ENCODE results near the gene OLFML2A.

OLFML2A gene

DNA sequence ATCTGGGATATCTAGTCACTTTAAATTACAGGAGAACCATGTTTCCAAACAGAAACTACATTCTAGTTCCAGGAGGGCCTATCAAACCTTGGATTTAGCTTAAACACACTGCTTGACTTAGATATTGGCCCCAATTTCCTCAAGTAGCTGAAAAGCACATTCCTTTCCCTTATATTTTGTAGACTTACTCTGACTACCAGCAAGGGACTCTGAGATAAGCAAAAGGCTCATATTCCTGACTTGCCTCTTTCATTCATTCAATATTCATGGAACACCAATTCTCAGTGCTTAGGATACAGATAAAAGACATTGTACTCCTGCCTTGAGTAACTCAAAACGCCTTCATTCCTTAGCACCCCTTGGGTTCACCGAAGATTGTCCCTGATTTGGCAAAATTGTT lies 17.6 kb upstream of the OLFML2A start:
- no peak for DNase-seq (ENCODE audit: low spot score)
- TF ChIP-seq, protein P1, sequence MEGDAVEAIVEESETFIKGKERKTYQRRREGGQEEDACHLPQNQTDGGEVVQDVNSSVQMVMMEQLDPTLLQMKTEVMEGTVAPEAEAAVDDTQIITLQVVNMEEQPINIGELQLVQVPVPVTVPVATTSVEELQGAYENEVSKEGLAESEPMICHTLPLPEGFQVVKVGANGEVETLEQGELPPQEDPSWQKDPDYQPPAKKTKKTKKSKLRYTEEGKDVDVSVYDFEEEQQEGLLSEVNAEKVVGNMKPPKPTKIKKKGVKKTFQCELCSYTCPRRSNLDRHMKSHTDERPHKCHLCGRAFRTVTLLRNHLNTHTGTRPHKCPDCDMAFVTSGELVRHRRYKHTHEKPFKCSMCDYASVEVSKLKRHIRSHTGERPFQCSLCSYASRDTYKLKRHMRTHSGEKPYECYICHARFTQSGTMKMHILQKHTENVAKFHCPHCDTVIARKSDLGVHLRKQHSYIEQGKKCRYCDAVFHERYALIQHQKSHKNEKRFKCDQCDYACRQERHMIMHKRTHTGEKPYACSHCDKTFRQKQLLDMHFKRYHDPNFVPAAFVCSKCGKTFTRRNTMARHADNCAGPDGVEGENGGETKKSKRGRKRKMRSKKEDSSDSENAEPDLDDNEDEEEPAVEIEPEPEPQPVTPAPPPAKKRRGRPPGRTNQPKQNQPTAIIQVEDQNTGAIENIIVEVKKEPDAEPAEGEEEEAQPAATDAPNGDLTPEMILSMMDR (IDR thresholded peaks at IDR 0.05; ENCODE audit: poor library complexity, severe bottlenecking), result no peak
- no peaks in the 10 kb centered on the region for H3K27me3 ChIP-seq (ENCODE audit: insufficient read depth, poor library complexity, severe bottlenecking)
- ATAC-seq (ENCODE audit: low read depth), result no peak
- H3K27ac ChIP-seq (ENCODE audit: poor library complexity, severe bottlenecking), result no peak overlapping the region
- no peak overlapping the region for H3K4me3 ChIP-seq (ENCODE audit: severe bottlenecking)
- no peaks in the 10 kb centered on the region for H3K36me3 ChIP-seq (ENCODE audit: low read depth)
- peaks cover 12% of the 10 kb centered on the region for H3K4me1 ChIP-seq (ENCODE audit: insufficient read depth, poor library complexity, severe bottlenecking)
- no peaks in the 10 kb centered on the region for H3K9me3 ChIP-seq (ENCODE audit: severe bottlenecking)

DNA sequence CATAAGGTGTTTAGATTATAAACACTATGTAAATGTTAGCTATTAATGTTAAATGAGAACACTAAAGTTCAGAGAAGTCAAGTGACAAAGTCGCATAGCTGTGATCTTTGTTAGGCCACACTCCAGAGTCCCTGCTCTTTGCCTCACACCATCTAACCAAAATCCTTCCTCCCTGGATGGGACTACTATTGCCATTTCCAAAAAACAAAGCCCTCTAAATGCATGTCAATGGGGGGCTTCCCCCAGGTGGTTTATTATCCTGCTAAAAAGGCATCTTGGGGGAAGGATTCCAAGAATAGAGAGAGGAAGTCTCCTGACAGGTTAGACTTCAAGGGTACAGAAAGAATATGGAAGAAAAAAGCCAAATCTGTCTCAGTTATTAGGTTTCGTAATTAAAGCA lies 16.2 kb upstream of the OLFML2A start:
- no peak overlapping the region for H3K4me3 ChIP-seq (ENCODE audit: severe bottlenecking)
- no peaks in the 10 kb centered on the region for H3K36me3 ChIP-seq (ENCODE audit: low read depth)
- no peaks in the 10 kb centered on the region for H3K27me3 ChIP-seq (ENCODE audit: insufficient read depth, poor library complexity, severe bottlenecking)
- H3K9me3 ChIP-seq (ENCODE audit: severe bottlenecking), result no peaks in the 10 kb centered on the region
- peaks cover 12% of the 10 kb centered on the region for H3K4me1 ChIP-seq (ENCODE audit: insufficient read depth, poor library complexity, severe bottlenecking)
- DNase-seq (ENCODE audit: low spot score) (no peak), ATAC-seq (ENCODE audit: low read depth) (no peak)
- H3K27ac ChIP-seq (ENCODE audit: poor library complexity, severe bottlenecking), result no peak overlapping the region
- TF ChIP-seq, protein P1 (IDR thresholded peaks at IDR 0.05; ENCODE audit: poor library complexity, severe bottlenecking), result no peak

DNA sequence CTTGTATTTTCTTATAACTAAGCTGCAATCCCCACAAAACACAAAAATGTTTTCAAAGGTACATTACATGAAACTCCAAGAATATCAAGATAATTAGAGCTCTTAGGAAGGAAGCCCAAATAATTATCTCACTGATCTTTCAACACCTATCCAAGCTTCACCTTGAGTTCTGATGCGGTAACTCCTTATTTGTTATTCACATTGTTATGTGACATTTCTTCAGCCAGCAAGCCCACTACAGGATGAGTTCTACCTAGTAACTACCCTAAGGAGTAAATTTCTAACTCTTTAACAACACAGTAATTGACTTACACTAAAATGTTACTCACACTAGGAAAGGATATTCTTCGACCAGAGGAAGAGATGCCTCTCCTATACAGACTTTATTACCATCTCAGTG lies 15.7 kb upstream of the OLFML2A start:
- TF ChIP-seq, protein P1 (IDR thresholded peaks at IDR 0.05; ENCODE audit: poor library complexity, severe bottlenecking), result no peak
- Histone ChIP-seq H3K27me3 (ENCODE audit: insufficient read depth, poor library complexity, severe bottlenecking) (no peaks in the 10 kb centered on the region), H3K27ac (ENCODE audit: poor library complexity, severe bottlenecking) (no peak overlapping the region), H3K36me3 (ENCODE audit: low read depth) (no peaks in the 10 kb centered on the region), H3K4me3 (ENCODE audit: severe bottlenecking) (no peak overlapping the region), H3K4me1 (ENCODE audit: insufficient read depth, poor library complexity, severe bottlenecking) (peaks cover 12% of the 10 kb centered on the region), H3K9me3 (ENCODE audit: severe bottlenecking) (no peaks in the 10 kb centered on the region)
- ATAC-seq (ENCODE audit: low read depth) (no peak), DNase-seq (ENCODE audit: low spot score) (no peak)

DNA sequence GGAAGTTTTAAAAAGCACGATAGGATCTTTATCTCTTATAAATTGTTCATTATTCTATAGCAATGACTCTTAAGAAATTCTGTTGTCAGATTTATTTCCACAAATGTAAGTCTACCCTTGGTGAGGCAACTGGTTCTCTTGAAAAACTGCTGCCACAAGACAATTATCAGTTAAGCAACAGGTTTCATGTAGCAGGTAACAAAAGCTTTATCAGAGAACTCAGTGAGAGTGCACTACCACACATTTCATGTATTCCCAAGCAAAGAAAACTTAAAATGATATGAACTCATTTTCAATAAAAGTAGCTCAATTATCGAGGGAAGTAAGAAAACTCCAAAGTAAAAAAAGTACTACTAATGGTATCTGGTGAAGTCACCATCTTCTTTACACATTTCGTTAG lies 15.2 kb upstream of the OLFML2A start:
- Histone ChIP-seq H3K4me3 (ENCODE audit: severe bottlenecking) (no peak overlapping the region), H3K27ac (ENCODE audit: poor library complexity, severe bottlenecking) (no peak overlapping the region), H3K4me1 (ENCODE audit: insufficient read depth, poor library complexity, severe bottlenecking) (peaks cover 12% of the 10 kb centered on the region), H3K27me3 (ENCODE audit: insufficient read depth, poor library complexity, severe bottlenecking) (no peaks in the 10 kb centered on the region), H3K36me3 (ENCODE audit: low read depth) (no peaks in the 10 kb centered on the region), H3K9me3 (ENCODE audit: severe bottlenecking) (no peaks in the 10 kb centered on the region)
- no peak for DNase-seq (ENCODE audit: low spot score)
- TF ChIP-seq, protein P1 (IDR thresholded peaks at IDR 0.05; ENCODE audit: poor library complexity, severe bottlenecking), result no peak
- ATAC-seq (ENCODE audit: low read depth), result no peak

DNA sequence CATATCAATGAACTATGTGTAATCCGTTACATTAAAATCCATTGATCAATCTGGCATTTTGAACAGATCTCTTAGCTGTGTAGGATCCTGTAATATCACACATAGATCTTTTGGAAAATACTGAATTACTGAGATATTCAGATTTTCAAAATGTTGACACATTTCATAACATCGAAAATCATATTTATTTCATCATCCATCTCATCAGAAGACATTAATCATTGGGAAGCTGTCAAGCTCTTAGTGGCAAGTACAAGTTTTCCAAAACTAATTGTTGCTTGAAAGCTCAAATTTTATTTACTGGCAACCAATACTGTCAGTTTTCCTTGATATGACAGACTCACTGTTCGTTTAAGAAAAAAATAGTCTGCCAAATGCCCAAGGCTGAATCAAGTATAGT lies 14.3 kb upstream of the OLFML2A start:
- no peak overlapping the region for H3K4me3 ChIP-seq (ENCODE audit: severe bottlenecking)
- H3K4me1 ChIP-seq (ENCODE audit: insufficient read depth, poor library complexity, severe bottlenecking), result peaks cover 15% of the 10 kb centered on the region
- no peak for DNase-seq (ENCODE audit: low spot score)
- ATAC-seq (ENCODE audit: low read depth), result no peak
- no peak overlapping the region for H3K27ac ChIP-seq (ENCODE audit: poor library complexity, severe bottlenecking)
- TF ChIP-seq, protein P1 (IDR thresholded peaks at IDR 0.05; ENCODE audit: poor library complexity, severe bottlenecking), result no peak
- no peaks in the 10 kb centered on the region for H3K27me3 ChIP-seq (ENCODE audit: insufficient read depth, poor library complexity, severe bottlenecking)
- no peaks in the 10 kb centered on the region for H3K9me3 ChIP-seq (ENCODE audit: severe bottlenecking)
- no peaks in the 10 kb centered on the region for H3K36me3 ChIP-seq (ENCODE audit: low read depth)
